DND-41 (cell line): ENCODE results near the gene BCL11A.

Source experiments
- EZH2 ChIP-seq: IDR thresholded peaks from 3 replicates; pipeline ENCODE4 v1.6.1; 2012; ENCODE audit warnings: borderline replicate concordance, low read depth, mild to moderate bottlenecking, moderate library complexity, low read length, inconsistent platforms; ENCODE audit not compliant: severe bottlenecking
- TF ChIP-seq, protein P1 (sequence below): IDR thresholded peaks from 2 replicates; pipeline ENCODE4 v1.5.1; 2012; ENCODE audit warnings: borderline replicate concordance, low read length, moderate library complexity, mild to moderate bottlenecking; ENCODE audit not compliant: poor library complexity, severe bottlenecking; ENCODE audit errors: extremely low read depth

DNA sequence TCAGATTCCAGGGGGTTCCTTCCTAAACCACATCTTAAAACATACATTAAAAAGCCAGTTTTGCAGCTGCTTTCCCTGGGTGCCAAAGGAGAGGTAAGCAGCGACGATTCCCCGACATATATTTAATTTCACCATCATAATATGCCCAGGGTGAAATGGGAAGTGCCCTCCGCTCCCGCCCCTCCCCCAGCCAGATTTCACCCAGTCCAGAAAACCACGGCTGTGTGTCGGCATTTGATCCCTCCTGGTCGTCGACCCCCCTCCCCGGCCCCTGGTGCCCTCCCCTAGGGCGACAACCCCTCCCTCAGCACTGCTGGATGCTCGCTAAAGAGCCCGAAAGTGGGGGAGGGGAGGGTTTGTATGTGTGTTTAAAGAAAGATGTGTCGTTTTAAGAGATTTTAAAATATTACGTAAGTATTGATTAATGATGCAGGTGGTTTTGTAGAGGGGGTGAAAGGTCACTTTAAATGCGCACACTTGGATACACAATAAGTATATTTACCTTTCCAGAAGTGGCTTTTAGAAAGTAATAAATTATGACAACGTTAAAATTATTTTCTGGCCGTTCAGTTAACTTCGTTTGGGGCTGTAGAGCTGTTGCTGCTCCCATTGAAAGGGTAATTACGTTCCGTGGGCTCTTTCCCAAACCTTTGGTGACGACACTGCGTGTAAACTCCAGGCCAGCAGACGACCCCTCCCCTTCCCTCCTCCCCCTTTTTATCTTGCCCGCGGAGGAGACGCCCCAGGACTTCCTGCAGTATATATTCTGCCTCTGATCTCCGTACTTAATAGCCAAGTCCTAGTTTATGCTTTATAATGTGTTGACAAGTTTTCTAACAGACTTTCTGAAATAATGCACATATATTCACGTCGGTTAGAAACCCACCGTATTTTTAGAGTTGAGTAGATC, 3.4 kb upstream of the BCL11A start:
- TF ChIP-seq, protein P1, sequence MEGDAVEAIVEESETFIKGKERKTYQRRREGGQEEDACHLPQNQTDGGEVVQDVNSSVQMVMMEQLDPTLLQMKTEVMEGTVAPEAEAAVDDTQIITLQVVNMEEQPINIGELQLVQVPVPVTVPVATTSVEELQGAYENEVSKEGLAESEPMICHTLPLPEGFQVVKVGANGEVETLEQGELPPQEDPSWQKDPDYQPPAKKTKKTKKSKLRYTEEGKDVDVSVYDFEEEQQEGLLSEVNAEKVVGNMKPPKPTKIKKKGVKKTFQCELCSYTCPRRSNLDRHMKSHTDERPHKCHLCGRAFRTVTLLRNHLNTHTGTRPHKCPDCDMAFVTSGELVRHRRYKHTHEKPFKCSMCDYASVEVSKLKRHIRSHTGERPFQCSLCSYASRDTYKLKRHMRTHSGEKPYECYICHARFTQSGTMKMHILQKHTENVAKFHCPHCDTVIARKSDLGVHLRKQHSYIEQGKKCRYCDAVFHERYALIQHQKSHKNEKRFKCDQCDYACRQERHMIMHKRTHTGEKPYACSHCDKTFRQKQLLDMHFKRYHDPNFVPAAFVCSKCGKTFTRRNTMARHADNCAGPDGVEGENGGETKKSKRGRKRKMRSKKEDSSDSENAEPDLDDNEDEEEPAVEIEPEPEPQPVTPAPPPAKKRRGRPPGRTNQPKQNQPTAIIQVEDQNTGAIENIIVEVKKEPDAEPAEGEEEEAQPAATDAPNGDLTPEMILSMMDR, result no peak
- peak; percentile 24 for TF ChIP-seq EZH2
